Muscle of arm (tissue), 12 donors: ENCODE data around the gene SURF1. TPM values are rescaled to one million over a fixed set of nuclear protein-coding genes. Genes with fewer than 3 reads are reported as not detected.
"Not testable (repeated sequence)": the region's sequence is repeated elsewhere in the genome, so short reads cannot be mapped to it uniquely, and the experiment has no call there.

Source experiments
- DNase-seq: peaks from one replicate; pipeline ENCODE4 v3.0.0-alpha.2; 2013
- polyA plus RNA-seq, 12 donors: library from polyadenylated mRNA; unstranded; fragments of 120-200 nt; gene quantifications; one replicate each; pipeline ENCODE4 v1.2.1, GENCODE V29; 2013; ENCODE audit not compliant: insufficient read length in 12 of 12

Gene SURF1
- polyA plus RNA-seq, 12 donors: 17.6 to 37.0 (median 29.9) TPM; not detected in 1

- DNase-seq: no peak
Measured at GRCh38 chr9:133327834-133328484, 28.3 kb downstream of the SURF1 start.

DNA sequence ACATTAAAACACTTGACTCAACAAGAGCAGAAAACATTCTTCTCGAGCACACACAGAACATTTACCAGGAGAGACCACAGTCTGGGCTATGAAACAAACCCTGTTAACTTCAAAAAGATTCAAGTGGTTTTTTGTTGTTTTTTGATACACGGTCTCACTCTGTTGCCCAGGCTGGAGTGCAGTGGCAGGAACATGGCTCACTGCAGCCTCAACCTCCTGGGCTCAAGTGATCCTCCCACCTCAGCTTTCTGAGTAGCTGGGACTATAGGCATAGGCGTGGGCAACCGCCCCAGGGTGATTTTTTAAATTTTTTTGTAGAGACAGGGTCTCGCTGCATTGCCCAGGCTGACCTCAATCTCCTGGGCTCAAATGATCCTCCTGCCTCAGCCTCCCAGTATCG lies 29.3 kb downstream of the SURF1 start:
- DNase-seq: not testable (repeated sequence)

GRCh38 chr9:133323991-133324703 lies 32.1 kb downstream of the SURF1 start:
- no peak for DNase-seq

DNA sequence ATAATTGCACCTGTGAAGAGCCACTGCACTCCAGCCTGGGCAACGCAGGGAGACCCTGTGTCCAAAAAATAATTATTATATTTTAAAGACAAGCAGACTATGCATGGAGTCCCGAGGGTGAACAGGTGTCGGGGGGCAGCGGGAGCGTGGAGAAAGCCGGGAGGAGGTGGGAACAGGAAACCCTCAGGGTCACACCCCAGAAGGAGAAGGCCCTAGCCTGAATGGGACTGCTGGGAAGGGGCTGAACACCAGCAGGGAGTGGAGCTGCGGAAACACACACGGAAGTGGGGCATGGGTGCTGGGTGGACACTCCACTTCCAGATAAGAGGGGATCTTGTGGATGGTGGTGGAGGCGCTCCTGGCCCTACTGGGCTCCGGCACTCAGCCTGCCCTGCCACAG lies 33.1 kb downstream of the SURF1 start:
- DNase-seq: no peak

DNA sequence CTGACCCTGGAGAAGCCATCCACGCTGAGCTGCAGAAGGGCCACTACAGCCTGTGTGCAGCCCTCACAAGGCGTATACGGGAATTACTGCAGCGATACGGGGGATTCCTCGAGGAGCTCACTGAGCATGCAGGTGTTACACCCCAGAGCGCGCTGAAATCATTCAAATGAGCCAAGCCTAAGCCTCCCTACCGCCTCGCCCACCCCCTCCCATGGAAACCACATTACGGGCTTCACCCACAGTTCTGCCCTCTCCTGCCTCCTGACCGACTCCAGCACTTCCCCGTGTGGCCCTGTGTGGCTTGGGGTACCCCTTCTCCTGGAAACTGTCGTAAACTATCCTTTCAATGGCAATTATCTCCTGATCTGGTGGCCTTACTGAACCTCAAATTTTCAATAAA lies 33.6 kb downstream of the SURF1 start:
- no peak for DNase-seq

DNA sequence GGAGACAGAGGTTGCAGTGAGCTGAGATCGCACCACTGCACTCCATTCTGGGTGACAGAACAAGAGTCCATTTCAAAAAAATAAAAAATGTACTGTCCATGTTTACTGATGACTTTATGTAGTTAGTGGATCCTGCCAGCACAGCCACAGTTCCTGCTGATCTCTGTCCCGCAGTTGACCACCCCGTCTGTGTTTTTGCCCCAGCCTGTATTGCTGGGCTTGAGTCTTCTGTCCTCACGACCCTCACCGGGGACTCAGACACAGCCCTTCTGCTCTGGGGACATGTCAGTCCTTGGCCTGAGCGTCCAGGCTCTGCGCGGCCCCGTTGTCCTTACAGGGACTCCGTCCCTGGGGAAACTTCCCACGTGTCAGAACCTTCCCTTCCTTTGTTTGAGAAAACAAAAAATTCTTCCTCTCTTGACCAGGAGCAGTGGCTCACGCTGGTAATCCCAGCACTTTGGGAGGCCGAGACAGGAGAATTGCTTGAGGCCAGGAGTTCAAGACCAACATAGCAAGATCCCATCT lies 34.8 kb downstream of the SURF1 start:
- DNase-seq: no peak

DNA sequence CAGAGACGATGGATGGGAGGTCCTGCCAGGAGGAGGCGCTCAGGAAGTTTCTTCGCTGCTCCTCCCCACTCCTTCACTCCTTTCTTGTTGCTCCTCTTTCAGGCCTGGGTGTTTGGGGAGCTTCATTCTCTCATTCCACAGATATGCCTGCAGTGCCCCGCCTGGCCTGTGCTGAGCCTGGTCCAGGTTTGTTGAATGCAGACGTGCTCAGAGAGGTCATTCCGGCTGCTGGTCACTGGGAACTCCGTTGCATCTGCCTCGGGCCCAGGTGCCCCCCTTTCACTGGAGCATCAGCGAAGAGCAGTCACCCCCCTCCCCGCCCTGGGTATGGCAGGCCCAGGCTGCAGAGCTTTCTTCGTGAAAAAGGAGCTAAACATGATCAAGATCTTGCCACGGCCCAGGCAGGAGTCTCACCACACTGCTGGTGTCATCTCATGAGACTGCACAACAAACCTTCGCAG lies 35.8 kb downstream of the SURF1 start:
- no peak for DNase-seq

- DNase-seq: not testable (repeated sequence)
Measured at GRCh38 chr9:133317551-133317950, 38.7 kb downstream of the SURF1 start.

GRCh38 chr9:133315997-133316396 lies 40.3 kb downstream of the SURF1 start:
- no peak for DNase-seq

- DNase-seq: no peak
Measured at GRCh38 chr9:133309608-133310007, 46.7 kb downstream of the SURF1 start.

GRCh38 chr9:133307301-133307700 lies 49.0 kb downstream of the SURF1 start:
- no peak for DNase-seq

DNA sequence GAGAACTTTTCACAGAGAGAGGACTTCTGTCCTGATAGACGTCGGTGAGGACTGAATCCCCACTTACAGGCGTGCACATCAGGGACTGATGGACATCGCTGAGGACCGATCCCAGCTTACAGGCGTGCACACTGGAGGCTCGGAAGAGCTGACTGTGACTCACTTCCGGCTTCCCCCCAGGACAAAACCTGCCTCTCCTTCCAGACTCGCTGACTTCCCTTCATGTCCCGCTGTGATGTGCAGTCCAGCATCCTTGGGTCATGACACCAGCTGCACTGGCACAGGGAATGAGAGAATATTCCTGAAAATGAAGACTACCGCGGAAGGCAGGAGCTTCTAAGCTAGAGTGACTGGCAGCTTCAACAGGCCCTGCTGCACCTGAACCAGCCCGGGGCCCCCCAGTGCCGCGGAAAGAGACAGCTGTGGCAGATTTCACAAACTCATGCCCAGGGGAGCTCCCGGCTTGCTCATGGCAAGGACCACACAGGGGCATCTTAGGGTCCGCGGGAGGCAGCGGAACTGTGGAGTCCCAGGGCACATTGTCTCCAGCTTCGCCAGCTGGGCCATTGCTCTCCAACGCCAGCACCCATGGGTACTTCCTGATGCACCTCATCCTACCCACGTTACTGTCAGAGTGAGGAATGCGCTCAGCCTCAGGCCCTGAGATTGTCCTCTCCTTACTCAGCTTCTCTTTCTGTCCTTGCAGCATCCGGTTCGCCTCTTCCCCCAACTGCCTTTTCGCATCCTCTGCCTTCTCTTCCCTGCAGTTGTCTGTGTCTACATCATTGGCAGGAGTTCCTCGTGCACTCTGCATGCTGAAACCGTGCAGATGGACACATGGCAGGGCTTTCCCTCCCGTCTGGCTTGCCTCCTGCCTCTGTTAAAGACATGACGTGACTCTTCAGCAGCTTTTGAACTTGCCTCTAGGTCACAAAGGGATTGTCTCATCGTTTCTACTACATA lies 49.8 kb downstream of the SURF1 start:
- DNase-seq: peak; percentile 35

GRCh38 chr9:133305731-133306130 lies 50.6 kb downstream of the SURF1 start:
- DNase-seq: no peak

- DNase-seq: no peak
Measured at GRCh38 chr9:133304477-133305377, 51.6 kb downstream of the SURF1 start.

- no peak for DNase-seq
Measured at GRCh38 chr9:133304158-133304470, 52.2 kb downstream of the SURF1 start.

DNA sequence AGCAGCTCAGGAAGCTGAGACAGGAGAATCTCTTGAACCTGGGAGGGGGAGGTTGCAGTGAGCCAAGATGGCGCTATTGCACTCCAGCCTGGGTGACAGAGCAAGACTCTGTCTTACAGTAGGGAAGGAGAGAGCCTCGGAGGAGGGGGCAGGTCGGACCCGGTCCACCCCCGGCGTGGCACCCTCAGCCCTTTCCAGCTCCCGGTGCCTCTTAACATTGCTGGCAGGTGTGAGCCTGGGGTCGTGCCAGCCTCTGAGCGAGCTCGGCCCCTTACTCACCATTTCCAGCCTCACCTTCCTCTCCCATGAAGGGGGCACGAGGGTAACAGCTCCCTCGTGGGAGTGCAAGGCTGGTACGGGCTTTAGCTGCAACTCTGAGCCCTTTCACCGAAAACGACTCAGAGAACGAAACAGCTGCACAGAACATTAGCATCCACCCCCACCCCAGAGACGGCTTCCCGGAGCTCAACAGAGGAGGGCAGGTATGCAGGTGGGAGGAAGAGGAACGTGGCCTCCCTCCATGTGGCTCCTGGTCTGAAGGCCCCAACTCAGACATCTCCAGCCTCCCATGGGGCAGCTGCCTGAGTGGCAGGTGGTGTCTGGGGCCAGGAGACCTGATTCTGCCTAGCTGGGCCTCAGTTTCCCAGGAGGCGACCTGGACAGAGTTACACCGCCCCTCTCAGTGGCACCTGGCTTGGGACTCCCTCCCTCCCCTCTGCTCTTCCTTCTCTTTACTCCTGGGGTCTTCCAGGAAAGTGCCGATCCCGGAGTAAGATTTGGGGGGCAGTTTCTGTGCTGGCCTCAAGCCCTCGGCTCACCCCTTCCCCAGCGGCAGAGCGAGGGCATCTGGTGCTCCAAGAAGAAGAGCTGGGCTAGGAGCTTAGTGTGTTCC lies 52.8 kb downstream of the SURF1 start:
- DNase-seq: no peak
